CD4-positive, alpha-beta T cell (primary cell): Measurements from ENCODE around the gene CLDN34. TPM values are rescaled to one million over a fixed set of nuclear protein-coding genes. Genes with fewer than 3 reads are reported as not detected.

Experiments used
- ATAC-seq: fragments of 200-7000 bp; cut with Tn5 transposase; one replicate; pipeline ENCODE4 v1.10.0; 2022; ENCODE audit warnings: mild to moderate bottlenecking; ENCODE audit not compliant: poor library complexity
- CTCF ChIA-PET: fragments of 350-600 bp; sonication (Branson Sonifier 250); formaldehyde crosslinking; loops from one replicate; lab custom pipeline; 2021; ENCODE audit warnings: antibody characterized with exemption, inconsistent platforms; lab: Charles Lee
- POLR2A ChIA-PET: fragments of 350-600 bp; sonication (Branson Sonifier 250); formaldehyde crosslinking; loops from one replicate; lab custom pipeline; 2021; ENCODE audit warnings: antibody characterized with exemption, inconsistent platforms; lab: Charles Lee
- DNase-seq, 14 experiments: peaks; one replicate each; pipeline ENCODE4 v3.0.0-alpha.2; 2013 to 2020; ENCODE audit warnings: mixed read lengths in 2 of 14
- H3K27ac ChIP-seq, 2 donors: one replicate each; pipeline versions ENCODE4 v1.5.1 to v1.7.0; 2013; ENCODE audit warnings: low read length in 2 of 2, low read depth in 1 of 2, mild to moderate bottlenecking in 1 of 2
- H3K27me3 ChIP-seq, 2 experiments: 1 replicate in 1 of 2; 2 replicates in 1 of 2; pipeline versions ENCODE4 v1.6.1 to v1.7.0; 2013; ENCODE audit warnings: low read length in 2 of 2, control low read depth in 1 of 2, mild to moderate bottlenecking in 1 of 2, moderate library complexity in 1 of 2; ENCODE audit not compliant: insufficient read depth in 2 of 2, control insufficient read depth in 1 of 2
- H3K36me3 ChIP-seq: one replicate; pipeline ENCODE4 v1.6.1; 2013; ENCODE audit warnings: low read length, control low read depth; ENCODE audit not compliant: insufficient read depth
- H3K4me1 ChIP-seq: one replicate; pipeline ENCODE4 v1.6.1; 2013; ENCODE audit warnings: low read length, control low read depth; ENCODE audit not compliant: insufficient read depth
- H3K4me3 ChIP-seq: one replicate; pipeline ENCODE4 v1.5.1; 2013; ENCODE audit warnings: mild to moderate bottlenecking, low read length, moderate library complexity
- H3K9me3 ChIP-seq, 2 experiments: 1 replicate in 1 of 2; 2 replicates in 1 of 2; pipeline versions ENCODE4 v1.6.1 to v1.7.0; 2013; ENCODE audit warnings: low read length in 2 of 2, mild to moderate bottlenecking in 2 of 2, control low read depth in 1 of 2, moderate library complexity in 1 of 2; ENCODE audit not compliant: control insufficient read depth in 1 of 2, insufficient read depth in 1 of 2
- H3K27ac Mint-ChIP-seq: one replicate; pipeline ENCODE4 v1.8.0; 2020; ENCODE audit warnings: mixed read lengths
- H3K27me3 Mint-ChIP-seq: one replicate; pipeline ENCODE4 v1.8.0; 2021; ENCODE audit warnings: mixed read lengths
- H3K36me3 Mint-ChIP-seq: one replicate; pipeline ENCODE4 v1.8.0; 2021; ENCODE audit warnings: low read depth, mixed read lengths
- H3K4me1 Mint-ChIP-seq: one replicate; pipeline ENCODE4 v1.8.0; 2021; ENCODE audit warnings: low read depth, mixed read lengths
- H3K4me3 Mint-ChIP-seq: one replicate; pipeline ENCODE4 v1.8.0; 2020; ENCODE audit warnings: mild to moderate bottlenecking, mixed read lengths
- H3K9me3 Mint-ChIP-seq: one replicate; pipeline ENCODE4 v1.8.0; 2020; ENCODE audit warnings: mixed read lengths
- intact Hi-C, 2 experiments: fragments of 100-400 bp; cut with DNase I in 1 of 2; cut with micrococcal nuclease in 1 of 2; formaldehyde crosslinking; loops; one replicate each; pipeline versions ENCODE4 v1.15.1 to v1.9.0; 2023 to 2025; cut with DNase I, micrococcal nuclease
- total RNA-seq, 174 experiments: library from RNA in 2 of 174; stranded (reverse) in 2 of 174; gene quantifications; one replicate each; pipeline ENCODE4 v1.2.3 and lab custom pipeline; 2021 to 2026
- TF ChIP-seq, protein P1 (sequence below): fragments of 200-600 bp; IDR thresholded peaks from one replicate; pipeline ENCODE4 v1.8.0; 2022; ENCODE audit warnings: antibody characterized with exemption, mild to moderate bottlenecking

CLDN34 gene
- total RNA-seq, 2 experiments from 2014 or later: not detected

DNA sequence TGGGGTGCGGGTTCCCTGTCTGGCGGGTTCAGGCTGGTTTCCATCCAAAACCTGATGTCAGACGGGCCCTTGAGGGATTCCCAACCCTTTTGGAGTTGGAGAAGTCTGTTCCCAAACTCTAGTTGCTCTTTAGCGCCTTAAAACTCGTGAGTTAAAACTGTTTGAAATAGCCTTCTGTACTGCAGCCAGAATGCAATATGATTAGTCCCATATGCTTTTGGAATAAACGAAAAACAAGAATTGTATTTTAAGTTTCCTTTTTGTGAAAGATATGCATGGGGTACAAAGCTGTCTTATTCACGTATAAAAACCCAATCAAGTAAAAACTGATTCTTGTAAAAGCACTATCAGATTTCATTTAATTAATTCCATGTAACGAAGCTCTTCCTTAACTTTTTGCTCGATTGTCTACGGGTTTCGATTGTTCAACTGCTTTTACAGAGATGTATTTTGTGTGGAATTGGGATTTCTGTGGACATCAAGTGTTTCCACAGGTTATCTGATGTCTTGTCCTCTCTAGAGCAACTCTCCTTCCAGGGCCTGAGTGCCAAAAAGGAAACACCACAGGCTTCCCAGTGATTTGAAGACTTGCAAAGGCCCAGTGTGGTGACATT lies 49.5 kb downstream of the CLDN34 start:
- Histone ChIP-seq H3K4me3 (peak overlapping the region; percentile 48), H3K27me3 (no peaks in the 10 kb centered on the region), H3K4me1 (peaks cover 32% of the 10 kb centered on the region), H3K36me3 (no peaks in the 10 kb centered on the region), H3K9me3 (no peaks in the 10 kb centered on the region), H3K27ac (no peak overlapping the region)
- H3K4me1 Mint-ChIP-seq: peaks cover 23% of the 10 kb centered on the region
- no peaks in the 10 kb centered on the region for H3K9me3 Mint-ChIP-seq
- H3K27ac Mint-ChIP-seq: peak overlapping the region; percentile 64
- no peak for ATAC-seq
- CTCF ChIA-PET: no interaction called here
- POLR2A ChIA-PET: interaction anchor here (1.0 to 2.1 kb wide), 2 partner anchors 79 to 95 kb away, joined by 3 to 5 read pairs; no protein-coding TSS in a partner anchor
- TF ChIP-seq, protein P1, sequence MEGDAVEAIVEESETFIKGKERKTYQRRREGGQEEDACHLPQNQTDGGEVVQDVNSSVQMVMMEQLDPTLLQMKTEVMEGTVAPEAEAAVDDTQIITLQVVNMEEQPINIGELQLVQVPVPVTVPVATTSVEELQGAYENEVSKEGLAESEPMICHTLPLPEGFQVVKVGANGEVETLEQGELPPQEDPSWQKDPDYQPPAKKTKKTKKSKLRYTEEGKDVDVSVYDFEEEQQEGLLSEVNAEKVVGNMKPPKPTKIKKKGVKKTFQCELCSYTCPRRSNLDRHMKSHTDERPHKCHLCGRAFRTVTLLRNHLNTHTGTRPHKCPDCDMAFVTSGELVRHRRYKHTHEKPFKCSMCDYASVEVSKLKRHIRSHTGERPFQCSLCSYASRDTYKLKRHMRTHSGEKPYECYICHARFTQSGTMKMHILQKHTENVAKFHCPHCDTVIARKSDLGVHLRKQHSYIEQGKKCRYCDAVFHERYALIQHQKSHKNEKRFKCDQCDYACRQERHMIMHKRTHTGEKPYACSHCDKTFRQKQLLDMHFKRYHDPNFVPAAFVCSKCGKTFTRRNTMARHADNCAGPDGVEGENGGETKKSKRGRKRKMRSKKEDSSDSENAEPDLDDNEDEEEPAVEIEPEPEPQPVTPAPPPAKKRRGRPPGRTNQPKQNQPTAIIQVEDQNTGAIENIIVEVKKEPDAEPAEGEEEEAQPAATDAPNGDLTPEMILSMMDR: no peak
- DNase-seq: no peak
- H3K4me3 Mint-ChIP-seq: peak overlapping the region; percentile 90
- intact Hi-C loops: loop anchor here in 1 of 2 experiments (5.0 to 10.0 kb wide), 3 partner anchors 101 to 1738 kb away; partner anchors contain the start of genes HCCS and MSL3
- H3K27me3 Mint-ChIP-seq: no peaks in the 10 kb centered on the region
- no peaks in the 10 kb centered on the region for H3K36me3 Mint-ChIP-seq

DNA sequence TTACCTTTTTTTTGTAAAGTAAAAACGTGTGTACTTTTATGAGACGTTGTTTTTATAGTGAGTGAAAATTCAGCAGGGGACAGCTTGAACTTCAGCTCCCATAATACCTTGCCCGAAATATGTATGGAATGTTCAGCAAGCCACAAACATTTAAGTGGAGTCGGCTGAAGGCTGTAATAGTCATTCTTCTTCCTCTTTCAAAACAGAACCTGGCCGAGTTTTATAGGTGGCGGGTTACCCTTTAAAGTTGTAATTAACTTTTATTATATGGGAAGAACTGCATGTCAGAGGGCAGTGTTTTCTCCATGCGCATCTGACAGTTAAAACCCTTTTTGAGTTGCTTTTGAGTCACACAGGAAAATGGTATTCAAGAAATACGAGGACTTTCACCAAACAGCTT lies 50.7 kb downstream of the CLDN34 start:
- Mint-ChIP-seq H3K27me3 (no peaks in the 10 kb centered on the region), H3K36me3 (no peaks in the 10 kb centered on the region), H3K4me3 (peak overlapping the region; percentile 56), H3K4me1 (peaks cover 13% of the 10 kb centered on the region), H3K9me3 (no peaks in the 10 kb centered on the region), H3K27ac (no peak overlapping the region)
- ATAC-seq (no peak), DNase-seq (no peak)
- Histone ChIP-seq H3K27me3 (no peaks in the 10 kb centered on the region), H3K4me3 (no peak overlapping the region), H3K27ac (no peak overlapping the region), H3K4me1 (peaks cover 21% of the 10 kb centered on the region), H3K9me3 (no peaks in the 10 kb centered on the region), H3K36me3 (no peaks in the 10 kb centered on the region)
- TF ChIP-seq, protein P1: no peak
- CTCF ChIA-PET: no interaction called here
- intact Hi-C loops: loop anchor here in 1 of 2 experiments (5.0 to 10.0 kb wide), 3 partner anchors 99 to 1737 kb away; partner anchors contain the start of genes HCCS and MSL3
- POLR2A ChIA-PET: interaction anchor here (0.7 kb wide), 1 partner anchor 99 kb away, joined by 3 read pairs; no protein-coding TSS in a partner anchor

Other genes starting within 250 kb of the CLDN34 start
- not detected for gene GPR143, start 201.5 kb upstream of the CLDN34 start, total RNA-seq
- gene SHROOM2, start 180.9 kb upstream of the CLDN34 start, total RNA-seq: not detected
- gene CLCN4, start 189.6 kb downstream of the CLDN34 start, total RNA-seq: not detected